ENCODE results near the gene SAMD4A. TPM values are rescaled to one million over a fixed set of nuclear protein-coding genes. Genes with fewer than 3 reads are reported as not detected.

Gene SAMD4A
- total RNA-seq, 2 donors from 2014 or later: 11.2 to 15.3 TPM

- TF ChIP-seq CTCF (IDR thresholded peaks at IDR 0.05) (no peak), POLR2A (IDR thresholded peaks at IDR 0.05) (no peak)
- ATAC-seq: no peak
- H3K9me3 ChIP-seq: no peaks in the 10 kb centered on the region
- no peak for DNase-seq
- WGBS, 2 donors: 88 to 89% methylated on average over 5 of the region's 5 CpGs
- no peak overlapping the region for H3K4me3 ChIP-seq
- H3K27ac ChIP-seq: no peak overlapping the region
- no peaks in the 10 kb centered on the region for H3K36me3 ChIP-seq (replicated peaks in 1 of 2; ENCODE audit: insufficient read depth in 1 of 2, low read depth in 2 of 2)
- no peaks in the 10 kb centered on the region for H3K4me1 ChIP-seq
- H3K27me3 ChIP-seq: no peaks in the 10 kb centered on the region
- intact Hi-C loops (cut with DNase I): no loop called here
Observed at GRCh38 chr14:54702492-54702891, 135.6 kb downstream of the SAMD4A start.

- H3K27ac ChIP-seq: no peak overlapping the region
- DNase-seq (no peak), ATAC-seq (no peak)
- no peak overlapping the region for H3K4me3 ChIP-seq
- no peaks in the 10 kb centered on the region for H3K9me3 ChIP-seq
- TF ChIP-seq CTCF (IDR thresholded peaks at IDR 0.05): no peak
- 94 to 98% methylated on average over 5 of the region's 5 CpGs for WGBS, 2 donors
- intact Hi-C loops (cut with DNase I): no loop called here
- H3K36me3 ChIP-seq (replicated peaks in 1 of 2; ENCODE audit: insufficient read depth in 1 of 2, low read depth in 2 of 2): no peaks in the 10 kb centered on the region
- no peaks in the 10 kb centered on the region for H3K27me3 ChIP-seq
- H3K4me1 ChIP-seq: no peaks in the 10 kb centered on the region
Observed at GRCh38 chr14:54703082-54703481, 136.2 kb downstream of the SAMD4A start.

GRCh38 chr14:54703724-54704123, 136.8 kb downstream of the SAMD4A start:
- no peak overlapping the region for H3K27ac ChIP-seq
- H3K27me3 ChIP-seq: no peaks in the 10 kb centered on the region
- WGBS, 2 donors: 77 to 89% methylated on average over 2 of the region's 2 CpGs
- intact Hi-C loops (cut with DNase I): no loop called here
- no peaks in the 10 kb centered on the region for H3K9me3 ChIP-seq
- no peaks in the 10 kb centered on the region for H3K36me3 ChIP-seq (replicated peaks in 1 of 2; ENCODE audit: insufficient read depth in 1 of 2, low read depth in 2 of 2)
- H3K4me1 ChIP-seq: no peaks in the 10 kb centered on the region
- H3K4me3 ChIP-seq: no peak overlapping the region
- TF ChIP-seq POLR2A (IDR thresholded peaks at IDR 0.05): no peak
- TF ChIP-seq CTCF (IDR thresholded peaks at IDR 0.05): no peak
- no peak for DNase-seq
- ATAC-seq: no peak

GRCh38 chr14:54704768-54705167, 137.8 kb downstream of the SAMD4A start:
- Histone ChIP-seq H3K27ac (no peak overlapping the region), H3K9me3 (no peaks in the 10 kb centered on the region), H3K36me3 (replicated peaks in 1 of 2; ENCODE audit: insufficient read depth in 1 of 2, low read depth in 2 of 2) (no peaks in the 10 kb centered on the region), H3K27me3 (no peaks in the 10 kb centered on the region), H3K4me3 (no peak overlapping the region), H3K4me1 (no peaks in the 10 kb centered on the region)
- no peak for TF ChIP-seq POLR2A (IDR thresholded peaks at IDR 0.05)
- TF ChIP-seq CTCF (IDR thresholded peaks at IDR 0.05): no peak
- WGBS, 2 donors: 95% methylated on average over 2 of the region's 2 CpGs
- intact Hi-C loops (cut with DNase I): no loop called here
- DNase-seq (no peak), ATAC-seq (no peak)

- Histone ChIP-seq H3K27me3 (no peaks in the 10 kb centered on the region), H3K9me3 (no peaks in the 10 kb centered on the region), H3K4me1 (no peaks in the 10 kb centered on the region), H3K36me3 (replicated peaks in 1 of 2; ENCODE audit: insufficient read depth in 1 of 2, low read depth in 2 of 2) (no peaks in the 10 kb centered on the region), H3K4me3 (no peak overlapping the region), H3K27ac (no peak overlapping the region)
- DNase-seq (no peak), ATAC-seq (no peak)
- intact Hi-C loops (cut with DNase I): no loop called here
- 84 to 89% methylated on average over 2 of the region's 2 CpGs for WGBS, 2 donors
- TF ChIP-seq CTCF (IDR thresholded peaks at IDR 0.05) (no peak), POLR2A (IDR thresholded peaks at IDR 0.05) (no peak)
Observed at GRCh38 chr14:54706769-54707168, 139.8 kb downstream of the SAMD4A start.
